Measurements from ENCODE around the gene COA3.

Gene COA3

GRCh38 chr17:42806249-42806648, 7.7 kb upstream of the COA3 start:
- H3K27me3 ChIP-seq (ENCODE audit: control insufficient read depth, insufficient read depth, low read length): no peaks in the 10 kb centered on the region

GRCh38 chr17:42804918-42805367, 6.4 kb upstream of the COA3 start:
- Histone ChIP-seq H3K36me3 (ENCODE audit: control insufficient read depth, insufficient read depth, low read length) (no peaks in the 10 kb centered on the region), H3K9ac (ENCODE audit: low read length) (no peak overlapping the region)

More at GRCh38 chr17:42806249-42806648, 7.7 kb upstream of the COA3 start:
- H3K4me3 ChIP-seq (ENCODE audit: low read length): no peak overlapping the region
- peaks cover 29% of the 10 kb centered on the region for H3K4me1 ChIP-seq (ENCODE audit: control insufficient read depth, insufficient read depth, low read length)
- H3K9me3 ChIP-seq (ENCODE audit: control insufficient read depth, low read length): no peaks in the 10 kb centered on the region
- no peaks in the 10 kb centered on the region for H3K36me3 ChIP-seq (ENCODE audit: control insufficient read depth, insufficient read depth, low read length)
- H3K9ac ChIP-seq (ENCODE audit: low read length): no peak overlapping the region

GRCh38 chr17:42803074-42803883, 4.8 kb upstream of the COA3 start:
- Histone ChIP-seq H3K9ac (ENCODE audit: low read length) (no peak overlapping the region), H3K27me3 (ENCODE audit: control insufficient read depth, insufficient read depth, low read length) (no peaks in the 10 kb centered on the region), H3K9me3 (ENCODE audit: control insufficient read depth, low read length) (no peaks in the 10 kb centered on the region), H3K4me3 (ENCODE audit: low read length) (no peak overlapping the region), H3K36me3 (ENCODE audit: control insufficient read depth, insufficient read depth, low read length) (no peaks in the 10 kb centered on the region), H3K4me1 (ENCODE audit: control insufficient read depth, insufficient read depth, low read length) (peaks cover 35% of the 10 kb centered on the region)

More at GRCh38 chr17:42804918-42805367, 6.4 kb upstream of the COA3 start:
- Histone ChIP-seq H3K4me1 (ENCODE audit: control insufficient read depth, insufficient read depth, low read length) (peaks cover 29% of the 10 kb centered on the region), H3K9me3 (ENCODE audit: control insufficient read depth, low read length) (no peaks in the 10 kb centered on the region), H3K27me3 (ENCODE audit: control insufficient read depth, insufficient read depth, low read length) (no peaks in the 10 kb centered on the region), H3K4me3 (ENCODE audit: low read length) (no peak overlapping the region)

- Histone ChIP-seq H3K9me3 (ENCODE audit: control insufficient read depth, low read length) (no peaks in the 10 kb centered on the region), H3K9ac (ENCODE audit: low read length) (peak overlapping the region; percentile 92), H3K4me3 (ENCODE audit: low read length) (peak overlapping the region; percentile 92), H3K4me1 (ENCODE audit: control insufficient read depth, insufficient read depth, low read length) (peaks cover 21% of the 10 kb centered on the region), H3K36me3 (ENCODE audit: control insufficient read depth, insufficient read depth, low read length) (no peaks in the 10 kb centered on the region), H3K27me3 (ENCODE audit: control insufficient read depth, insufficient read depth, low read length) (no peaks in the 10 kb centered on the region)
Measured at GRCh38 chr17:42798011-42798382, 507 bp downstream of the COA3 start.

GRCh38 chr17:42797067-42798007, 1.2 kb downstream of the COA3 start:
- H3K4me1 ChIP-seq (ENCODE audit: control insufficient read depth, insufficient read depth, low read length): peaks cover 21% of the 10 kb centered on the region
- peak overlapping the region; percentile 92 for H3K4me3 ChIP-seq (ENCODE audit: low read length)
- H3K27me3 ChIP-seq (ENCODE audit: control insufficient read depth, insufficient read depth, low read length): no peaks in the 10 kb centered on the region
- no peaks in the 10 kb centered on the region for H3K36me3 ChIP-seq (ENCODE audit: control insufficient read depth, insufficient read depth, low read length)
- H3K9ac ChIP-seq (ENCODE audit: low read length): peak overlapping the region; percentile 92
- no peaks in the 10 kb centered on the region for H3K9me3 ChIP-seq (ENCODE audit: control insufficient read depth, low read length)

GRCh38 chr17:42796066-42796758, 2.3 kb downstream of the COA3 start:
- H3K9me3 ChIP-seq (ENCODE audit: control insufficient read depth, low read length): no peaks in the 10 kb centered on the region
- H3K36me3 ChIP-seq (ENCODE audit: control insufficient read depth, insufficient read depth, low read length): no peaks in the 10 kb centered on the region
- no peak overlapping the region for H3K9ac ChIP-seq (ENCODE audit: low read length)
- H3K4me1 ChIP-seq (ENCODE audit: control insufficient read depth, insufficient read depth, low read length): peaks cover 21% of the 10 kb centered on the region
- H3K27me3 ChIP-seq (ENCODE audit: control insufficient read depth, insufficient read depth, low read length): no peaks in the 10 kb centered on the region
- H3K4me3 ChIP-seq (ENCODE audit: low read length): no peak overlapping the region

GRCh38 chr17:42795465-42795864, 3.0 kb downstream of the COA3 start:
- peaks cover 21% of the 10 kb centered on the region for H3K4me1 ChIP-seq (ENCODE audit: control insufficient read depth, insufficient read depth, low read length)
- H3K9ac ChIP-seq (ENCODE audit: low read length): no peak overlapping the region
- no peaks in the 10 kb centered on the region for H3K27me3 ChIP-seq (ENCODE audit: control insufficient read depth, insufficient read depth, low read length)

GRCh38 chr17:42795061-42795460, 3.4 kb downstream of the COA3 start:
- Histone ChIP-seq H3K9me3 (ENCODE audit: control insufficient read depth, low read length) (no peaks in the 10 kb centered on the region), H3K4me3 (ENCODE audit: low read length) (no peak overlapping the region), H3K4me1 (ENCODE audit: control insufficient read depth, insufficient read depth, low read length) (peaks cover 21% of the 10 kb centered on the region), H3K27me3 (ENCODE audit: control insufficient read depth, insufficient read depth, low read length) (no peaks in the 10 kb centered on the region), H3K36me3 (ENCODE audit: control insufficient read depth, insufficient read depth, low read length) (no peaks in the 10 kb centered on the region), H3K9ac (ENCODE audit: low read length) (no peak overlapping the region)

More at GRCh38 chr17:42795465-42795864, 3.0 kb downstream of the COA3 start:
- Histone ChIP-seq H3K36me3 (ENCODE audit: control insufficient read depth, insufficient read depth, low read length) (no peaks in the 10 kb centered on the region), H3K9me3 (ENCODE audit: control insufficient read depth, low read length) (no peaks in the 10 kb centered on the region), H3K4me3 (ENCODE audit: low read length) (no peak overlapping the region)

- H3K36me3 ChIP-seq (ENCODE audit: control insufficient read depth, insufficient read depth, low read length): no peaks in the 10 kb centered on the region
- no peak overlapping the region for H3K9ac ChIP-seq (ENCODE audit: low read length)
- H3K4me3 ChIP-seq (ENCODE audit: low read length): no peak overlapping the region
- H3K27me3 ChIP-seq (ENCODE audit: control insufficient read depth, insufficient read depth, low read length): peaks cover 5% of the 10 kb centered on the region
- H3K9me3 ChIP-seq (ENCODE audit: control insufficient read depth, low read length): no peaks in the 10 kb centered on the region
- H3K4me1 ChIP-seq (ENCODE audit: control insufficient read depth, insufficient read depth, low read length): peaks cover 10% of the 10 kb centered on the region
Measured at GRCh38 chr17:42792545-42792944, 6.0 kb downstream of the COA3 start.

- no peak overlapping the region for H3K4me3 ChIP-seq (ENCODE audit: low read length)
- no peaks in the 10 kb centered on the region for H3K36me3 ChIP-seq (ENCODE audit: control insufficient read depth, insufficient read depth, low read length)
- H3K9me3 ChIP-seq (ENCODE audit: control insufficient read depth, low read length): no peaks in the 10 kb centered on the region
- H3K9ac ChIP-seq (ENCODE audit: low read length): no peak overlapping the region
- H3K4me1 ChIP-seq (ENCODE audit: control insufficient read depth, insufficient read depth, low read length): peaks cover 4% of the 10 kb centered on the region
- H3K27me3 ChIP-seq (ENCODE audit: control insufficient read depth, insufficient read depth, low read length): peaks cover 11% of the 10 kb centered on the region
Measured at GRCh38 chr17:42791948-42792347, 6.6 kb downstream of the COA3 start.

GRCh38 chr17:42787266-42787665, 11.2 kb downstream of the COA3 start:
- no peaks in the 10 kb centered on the region for H3K36me3 ChIP-seq (ENCODE audit: control insufficient read depth, insufficient read depth, low read length)
- H3K9me3 ChIP-seq (ENCODE audit: control insufficient read depth, low read length): no peaks in the 10 kb centered on the region
- H3K9ac ChIP-seq (ENCODE audit: low read length): no peak overlapping the region
- no peak overlapping the region for H3K4me3 ChIP-seq (ENCODE audit: low read length)
- no peaks in the 10 kb centered on the region for H3K4me1 ChIP-seq (ENCODE audit: control insufficient read depth, insufficient read depth, low read length)
- H3K27me3 ChIP-seq (ENCODE audit: control insufficient read depth, insufficient read depth, low read length): peaks cover 54% of the 10 kb centered on the region

All from mucosa of stomach (tissue), 1 donor.